SJSA1 (cell line): ENCODE results near the gene GIN1. TPM values are rescaled to one million over a fixed set of nuclear protein-coding genes. Genes with fewer than 3 reads are reported as not detected.
"Not testable (repeated sequence)": the region's sequence is repeated elsewhere in the genome, so short reads cannot be mapped to it uniquely, and the experiment has no call there.

ENCODE experiments used
- DNase-seq, 2 experiments: peaks; one replicate each; pipeline ENCODE4 v3.0.0-alpha.2; 2015 to 2020; ENCODE audit warnings: low spot score in 2 of 2, low read depth in 1 of 2
- H3K27ac ChIP-seq: fragments of 250-450 bp; sonication (Bioruptor Pico); 2 replicates; pipeline ENCODE4 v1.5.1; 2020; ENCODE audit warnings: mild to moderate bottlenecking, moderate library complexity
- H3K27me3 ChIP-seq: fragments of 250-450 bp; sonication (Bioruptor Pico); replicated peaks from 2 replicates; pipeline ENCODE4 v1.5.1; 2020; ENCODE audit warnings: mild to moderate bottlenecking, moderate library complexity
- H3K36me3 ChIP-seq: fragments of 250-450 bp; sonication (Bioruptor Pico); 2 replicates; pipeline ENCODE4 v1.5.1; 2020; ENCODE audit warnings: mild to moderate bottlenecking
- H3K4me1 ChIP-seq: fragments of 250-450 bp; sonication (Bioruptor Pico); replicated peaks from 2 replicates; pipeline ENCODE4 v1.6.1; 2021; ENCODE audit warnings: mild to moderate bottlenecking
- H3K4me3 ChIP-seq: fragments of 250-450 bp; sonication (Bioruptor Pico); 2 replicates; pipeline ENCODE4 v1.5.1; 2020; ENCODE audit warnings: mild to moderate bottlenecking
- H3K9me3 ChIP-seq: fragments of 250-450 bp; sonication (Bioruptor Pico); replicated peaks from 2 replicates; pipeline ENCODE4 v1.5.1; 2020; ENCODE audit warnings: mild to moderate bottlenecking
- total RNA-seq: library from RNA; depleted of rRNA; stranded (reverse); fragments of >200 nt; shearing (Covaris generic); gene quantifications from 2 replicates; pipeline ENCODE4 v1.2.3, GENCODE V29; 2014; rRNA removed

GIN1 gene, protein sequence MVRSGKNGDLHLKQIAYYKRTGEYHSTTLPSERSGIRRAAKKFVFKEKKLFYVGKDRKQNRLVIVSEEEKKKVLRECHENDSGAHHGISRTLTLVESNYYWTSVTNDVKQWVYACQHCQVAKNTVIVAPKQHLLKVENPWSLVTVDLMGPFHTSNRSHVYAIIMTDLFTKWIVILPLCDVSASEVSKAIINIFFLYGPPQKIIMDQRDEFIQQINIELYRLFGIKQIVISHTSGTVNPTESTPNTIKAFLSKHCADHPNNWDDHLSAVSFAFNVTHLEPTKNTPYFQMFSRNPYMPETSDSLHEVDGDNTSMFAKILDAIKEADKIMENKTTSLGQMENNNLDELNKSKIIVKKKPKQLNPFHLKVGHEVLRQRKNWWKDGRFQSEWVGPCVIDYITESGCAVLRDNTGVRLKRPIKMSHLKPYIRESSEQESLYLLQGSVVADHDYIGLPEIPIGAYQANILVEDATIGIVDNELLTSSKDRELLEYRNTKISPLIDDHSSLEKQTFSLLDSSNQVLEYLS
- 6.6 and 12.4 TPM in 2 replicates for total RNA-seq

DNA sequence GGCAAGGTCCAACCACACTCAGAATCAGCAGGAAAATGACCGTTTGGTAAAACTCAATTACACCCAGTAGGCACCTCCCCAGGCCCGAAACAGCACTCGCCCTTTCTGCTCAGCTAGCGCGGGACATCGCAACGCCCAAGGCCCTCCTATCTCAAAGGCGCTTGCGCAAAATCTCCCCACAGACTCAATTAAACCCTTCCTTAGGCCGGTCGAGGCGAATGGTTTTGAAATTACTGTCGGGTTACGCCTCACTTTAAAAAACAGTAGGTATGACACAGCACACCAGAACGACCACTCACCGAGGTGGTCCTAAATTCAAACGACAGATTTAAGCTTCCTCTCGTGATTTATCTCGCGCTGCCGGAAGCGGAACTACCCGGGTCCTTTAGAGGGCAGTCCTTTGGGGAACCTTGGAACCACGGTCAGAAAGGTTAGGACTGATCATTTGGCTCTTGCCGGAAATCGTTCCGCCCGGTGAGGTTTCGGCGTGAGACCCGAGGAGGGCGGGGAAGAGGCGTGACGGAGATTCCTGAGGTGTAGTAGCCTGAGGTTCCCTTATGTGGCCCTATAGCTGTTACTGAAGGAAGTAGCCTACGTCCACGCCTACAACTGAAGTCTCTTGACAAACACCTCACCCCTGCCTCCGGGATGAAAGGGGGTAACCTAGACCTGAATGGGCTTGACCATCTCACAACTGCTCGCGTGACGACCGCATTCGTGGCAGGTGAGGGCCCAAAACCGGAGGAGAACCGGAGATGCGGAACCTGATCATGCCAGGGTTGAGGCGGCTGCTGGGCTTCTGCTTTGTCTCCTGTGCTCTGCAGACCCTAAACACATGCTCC is at the start of gene GIN1, which contains the start of gene PPIP5K2:
Gene GIN1 (minus strand): TSS at position 374 of the 842 bp plus-strand sequence. CDS start 11,431 bp downstream, outside the sequence.
Gene PPIP5K2 (plus strand): TSS at position 537 of the 842 bp plus-strand sequence. CDS start 9,289 bp downstream, outside the sequence.
- DNase-seq, result peak; percentile 99 to 100
- Histone ChIP-seq H3K4me1 (peaks cover 17% of the 10 kb centered on the region), H3K27me3 (no peaks in the 10 kb centered on the region), H3K9me3 (no peaks in the 10 kb centered on the region), H3K4me3 (peak within 1 kb of the TSS; percentile 55), H3K36me3 (no peaks in the 10 kb centered on the region; the same call in 1 of the 2 replicates), H3K27ac (peak within 1 kb of the TSS; percentile 97)

DNA sequence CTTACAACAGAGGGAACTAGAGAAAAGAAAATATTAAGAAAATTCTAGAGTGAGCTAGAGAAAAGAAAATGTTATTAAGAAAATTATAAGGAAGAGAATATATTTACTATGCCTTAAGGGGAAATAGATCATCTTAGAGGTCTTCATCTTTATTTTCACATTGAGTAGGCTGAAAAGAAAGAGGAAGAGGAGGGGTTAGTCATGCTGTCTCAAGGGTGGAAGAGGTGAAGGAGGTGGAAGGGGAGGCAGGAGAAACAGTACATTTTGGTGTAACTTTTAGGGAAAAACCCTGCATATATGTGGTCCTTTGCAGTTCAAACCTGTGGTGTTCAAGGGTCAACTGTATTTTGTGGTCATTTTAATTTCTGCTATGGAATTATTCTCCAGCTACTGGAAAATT is 46.8 kb upstream of the GIN1 start:
- no peak for DNase-seq
- no peaks in the 10 kb centered on the region for H3K9me3 ChIP-seq
- no peaks in the 10 kb centered on the region for H3K4me1 ChIP-seq
- H3K27ac ChIP-seq, result no peak overlapping the region
- H3K36me3 ChIP-seq, result peaks cover 26% of the 10 kb centered on the region
- no peaks in the 10 kb centered on the region for H3K27me3 ChIP-seq
- H3K4me3 ChIP-seq, result no peak overlapping the region

DNA sequence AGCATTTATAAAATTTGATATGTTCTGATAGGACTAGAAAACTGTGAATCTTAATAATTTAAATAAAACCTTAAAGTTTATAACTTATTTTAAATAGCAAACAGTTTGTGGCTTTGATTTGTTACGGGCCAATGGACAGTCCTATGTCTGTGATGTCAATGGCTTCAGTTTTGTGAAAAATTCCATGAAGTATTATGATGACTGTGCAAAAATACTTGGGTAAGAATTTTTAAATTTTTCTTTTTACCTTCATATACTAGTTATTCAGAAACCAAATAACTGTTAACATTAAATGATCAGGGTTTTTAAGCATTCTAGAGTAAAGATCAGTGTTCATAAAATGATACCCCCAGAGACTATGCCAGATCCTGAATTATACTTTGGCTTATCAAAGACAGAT is 31.2 kb upstream of the GIN1 start:
- H3K4me1 ChIP-seq, result no peaks in the 10 kb centered on the region
- H3K27me3 ChIP-seq, result no peaks in the 10 kb centered on the region
- H3K9me3 ChIP-seq, result no peaks in the 10 kb centered on the region
- peaks cover 32% of the 10 kb centered on the region for H3K36me3 ChIP-seq
- no peak overlapping the region for H3K27ac ChIP-seq
- H3K4me3 ChIP-seq, result no peak overlapping the region
- DNase-seq, result no peak

DNA sequence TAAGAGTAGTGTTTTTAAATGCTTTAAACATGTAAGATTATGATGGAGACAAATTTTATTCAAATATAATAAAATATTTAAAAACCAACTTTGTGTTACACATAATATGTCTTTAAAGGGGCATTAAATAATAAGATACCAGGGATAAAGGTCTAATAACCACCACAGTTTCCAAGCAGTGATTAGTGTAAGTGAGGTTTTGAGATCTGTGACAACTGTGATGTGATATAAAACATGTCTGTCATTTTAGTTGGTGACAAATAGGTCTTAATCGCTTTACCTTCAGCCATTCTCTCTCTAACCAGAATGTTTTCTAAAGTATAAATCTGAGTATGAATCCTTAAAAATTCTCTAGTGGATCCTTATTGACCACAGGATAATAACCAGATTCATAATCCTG is 28.3 kb upstream of the GIN1 start:
- no peak overlapping the region for H3K4me3 ChIP-seq
- no peaks in the 10 kb centered on the region for H3K9me3 ChIP-seq
- no peak for DNase-seq
- H3K27me3 ChIP-seq, result no peaks in the 10 kb centered on the region
- H3K36me3 ChIP-seq, result peaks cover 8% of the 10 kb centered on the region
- H3K4me1 ChIP-seq, result no peaks in the 10 kb centered on the region
- H3K27ac ChIP-seq, result no peak overlapping the region

DNA sequence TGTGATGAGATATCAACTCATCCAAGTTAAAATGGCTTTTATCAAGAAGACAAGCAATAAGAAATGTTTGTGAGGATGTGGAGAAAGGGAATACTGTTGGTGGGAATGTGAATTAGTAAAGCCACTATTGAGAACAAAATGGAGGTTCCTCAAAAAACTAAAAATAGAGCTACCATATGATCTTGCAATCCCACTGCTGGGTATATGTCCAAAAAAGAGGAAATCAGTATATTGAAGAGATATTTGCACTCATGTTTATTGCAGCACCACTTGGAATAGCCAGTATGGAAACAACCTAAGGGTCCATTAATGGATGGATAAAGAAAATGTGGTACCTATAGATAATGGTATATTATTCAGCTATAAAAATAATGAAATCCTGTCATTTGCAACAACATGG is 25.3 kb upstream of the GIN1 start:
- no peak for DNase-seq
- peaks cover 10% of the 10 kb centered on the region for H3K36me3 ChIP-seq
- H3K4me3 ChIP-seq, result no peak overlapping the region
- H3K9me3 ChIP-seq, result no peaks in the 10 kb centered on the region
- no peaks in the 10 kb centered on the region for H3K27me3 ChIP-seq
- H3K27ac ChIP-seq, result no peak overlapping the region
- H3K4me1 ChIP-seq, result no peaks in the 10 kb centered on the region

DNA sequence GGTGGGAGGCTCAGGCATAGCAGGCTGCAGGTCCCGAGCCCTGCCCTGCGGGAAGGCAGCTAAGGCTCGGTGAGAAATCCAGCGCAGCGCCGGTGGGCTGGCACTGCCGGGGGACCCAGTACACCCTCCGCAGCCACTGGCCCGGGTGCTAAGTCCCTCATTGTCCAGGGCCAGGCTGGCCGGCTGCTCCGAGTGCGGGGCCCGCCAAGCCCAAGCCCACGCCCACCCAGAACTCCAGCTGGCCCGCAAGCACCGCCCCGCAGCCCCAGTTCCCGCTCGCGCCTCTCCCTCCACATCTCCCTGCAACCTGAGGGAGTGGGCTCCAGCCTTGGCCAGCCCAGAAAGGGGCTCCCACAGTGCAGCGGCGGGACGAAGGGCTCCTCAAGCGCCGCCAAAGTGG is 22.2 kb upstream of the GIN1 start:
- H3K9me3 ChIP-seq, H3K4me1 ChIP-seq, H3K4me3 ChIP-seq, H3K27me3 ChIP-seq, H3K27ac ChIP-seq: not testable (repeated sequence)
- peaks cover 31% of the 10 kb centered on the region for H3K36me3 ChIP-seq
- peak in 1 of 2 experiments; percentile 43 for DNase-seq

DNA sequence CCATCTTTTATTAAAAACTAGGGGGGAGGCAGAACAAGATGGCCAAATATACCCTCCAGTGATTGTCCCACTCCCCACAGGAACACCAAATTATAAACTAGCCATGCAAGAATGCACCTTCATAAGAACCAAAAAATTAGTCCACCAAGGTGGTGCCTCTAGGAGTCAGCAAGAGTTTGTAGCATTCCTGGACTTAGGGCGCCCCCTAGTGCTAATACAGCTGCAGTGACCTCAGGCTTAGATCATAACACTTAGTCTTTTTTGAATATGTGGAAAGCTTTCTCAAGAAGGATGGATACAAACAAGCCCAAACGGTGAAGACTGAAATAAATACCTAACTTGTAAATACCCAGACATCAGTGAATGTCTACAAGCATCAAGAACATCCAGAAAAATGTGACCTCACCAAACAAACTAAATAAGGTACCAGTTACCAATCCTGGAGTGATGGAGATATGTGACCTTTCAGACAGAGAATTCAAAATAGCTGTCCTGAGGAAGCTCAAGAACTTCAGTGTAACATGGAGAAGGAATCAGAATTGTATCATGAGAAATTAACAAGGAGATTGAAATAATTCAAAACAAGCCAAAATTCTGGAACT is 19.4 kb upstream of the GIN1 start:
- H3K27me3 ChIP-seq, result 0 out of 2 replicates have a peak, but pooled peaks cover 3% of the 10 kb centered on the region
- H3K27ac ChIP-seq, result no peak overlapping the region
- no peaks in the 10 kb centered on the region for H3K9me3 ChIP-seq
- no peak overlapping the region for H3K4me3 ChIP-seq
- DNase-seq, result peak; percentile 61 to 82
- H3K36me3 ChIP-seq, result peaks cover 39% of the 10 kb centered on the region
- H3K4me1 ChIP-seq, result no peaks in the 10 kb centered on the region

DNA sequence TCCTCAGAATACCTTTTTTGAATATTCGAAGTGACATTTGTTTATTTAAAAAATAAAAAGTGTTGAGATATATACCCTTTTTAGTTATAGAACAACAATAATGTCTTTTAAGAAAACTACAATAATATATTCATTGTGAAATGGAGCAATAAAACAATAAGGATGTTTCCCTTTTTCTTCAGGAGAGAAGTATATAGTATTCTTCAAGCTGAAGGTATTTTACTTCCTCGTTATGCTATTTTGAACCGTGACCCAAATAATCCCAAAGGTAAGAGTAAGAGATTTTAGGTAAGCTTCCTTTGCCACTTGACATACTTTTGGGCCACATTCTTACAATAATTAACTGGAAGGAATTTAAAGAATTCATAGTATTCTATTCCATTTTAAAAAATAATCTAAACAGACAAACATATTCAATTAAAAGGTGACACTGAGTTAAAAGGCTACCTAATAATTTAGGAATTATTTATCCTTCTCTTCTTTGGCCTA is 18.3 kb upstream of the GIN1 start:
- no peaks in the 10 kb centered on the region for H3K4me1 ChIP-seq
- no peak overlapping the region for H3K4me3 ChIP-seq
- H3K27ac ChIP-seq, result no peak overlapping the region
- no peaks in the 10 kb centered on the region for H3K9me3 ChIP-seq
- H3K36me3 ChIP-seq, result peaks cover 44% of the 10 kb centered on the region
- DNase-seq, result no peak
- 0 out of 2 replicates have a peak, but pooled peaks cover 3% of the 10 kb centered on the region for H3K27me3 ChIP-seq

DNA sequence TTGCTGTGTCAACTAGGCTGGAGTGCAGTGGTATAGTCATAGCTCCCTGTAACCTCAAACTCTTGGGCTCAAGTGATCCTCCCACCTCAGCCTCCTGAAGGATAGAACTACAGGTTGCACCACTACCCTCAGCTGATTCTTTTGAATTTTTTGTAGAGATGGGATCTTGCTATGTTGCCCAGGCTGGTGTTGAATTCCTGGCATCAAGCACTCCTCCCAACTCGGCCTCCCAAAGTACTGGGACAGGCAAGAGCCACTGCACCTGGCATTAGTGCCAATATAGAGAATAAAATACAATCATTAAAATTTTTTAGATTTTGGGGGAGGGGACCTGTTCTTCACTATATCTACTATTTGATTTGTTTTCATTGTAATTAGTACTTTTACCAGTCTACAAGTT is 15.5 kb upstream of the GIN1 start:
- Histone ChIP-seq H3K4me1 (no peaks in the 10 kb centered on the region), H3K9me3 (no peaks in the 10 kb centered on the region), H3K4me3 (no peak overlapping the region), H3K36me3 (peaks cover 39% of the 10 kb centered on the region), H3K27me3 (0 out of 2 replicates have a peak, but pooled peaks cover 3% of the 10 kb centered on the region), H3K27ac (no peak overlapping the region)
- no peak for DNase-seq

DNA sequence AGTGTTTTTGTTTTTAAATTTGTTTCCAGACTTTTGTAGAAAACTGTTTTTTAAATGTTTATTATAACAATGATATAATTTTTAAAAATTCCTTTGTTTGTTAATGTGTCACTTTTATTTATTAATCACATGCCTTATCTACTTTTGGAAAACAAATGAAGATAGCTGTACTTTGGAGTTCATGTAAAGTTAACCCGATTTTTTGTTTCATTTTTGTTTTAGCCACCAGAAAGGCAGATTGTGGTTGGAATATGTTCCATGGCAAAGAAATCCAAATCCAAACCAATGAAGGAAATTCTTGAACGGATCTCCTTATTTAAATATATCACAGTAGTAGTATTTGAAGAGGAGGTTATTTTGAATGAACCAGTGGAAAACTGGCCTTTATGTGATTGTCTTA is 13.3 kb upstream of the GIN1 start:
- Histone ChIP-seq H3K36me3 (peaks cover 22% of the 10 kb centered on the region), H3K4me1 (no peaks in the 10 kb centered on the region), H3K9me3 (no peaks in the 10 kb centered on the region), H3K4me3 (no peak overlapping the region), H3K27me3 (no peaks in the 10 kb centered on the region), H3K27ac (no peak overlapping the region)
- DNase-seq, result no peak

DNA sequence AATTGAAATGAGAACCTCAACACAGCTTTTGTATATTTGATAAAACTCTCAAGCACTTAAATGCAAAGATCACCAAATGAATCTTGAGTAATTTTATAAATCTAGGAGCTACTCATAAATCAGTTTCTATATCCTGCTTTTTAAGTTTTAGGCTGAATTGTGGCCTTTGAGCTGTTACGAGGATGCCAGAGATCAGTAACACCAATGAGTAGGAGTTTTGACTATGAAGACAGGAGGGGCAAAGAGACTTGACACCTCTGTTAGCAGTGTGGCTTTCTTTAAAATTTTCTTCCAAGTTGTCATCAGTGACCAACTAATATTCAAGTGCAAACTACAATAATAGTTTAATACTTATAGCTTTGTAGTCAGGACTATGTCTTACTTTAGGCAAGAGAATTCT is 12.7 kb upstream of the GIN1 start:
- Histone ChIP-seq H3K27me3 (no peaks in the 10 kb centered on the region), H3K4me1 (no peaks in the 10 kb centered on the region), H3K27ac (no peak overlapping the region), H3K9me3 (no peaks in the 10 kb centered on the region), H3K4me3 (no peak overlapping the region), H3K36me3 (peaks cover 20% of the 10 kb centered on the region)
- DNase-seq, result no peak

DNA sequence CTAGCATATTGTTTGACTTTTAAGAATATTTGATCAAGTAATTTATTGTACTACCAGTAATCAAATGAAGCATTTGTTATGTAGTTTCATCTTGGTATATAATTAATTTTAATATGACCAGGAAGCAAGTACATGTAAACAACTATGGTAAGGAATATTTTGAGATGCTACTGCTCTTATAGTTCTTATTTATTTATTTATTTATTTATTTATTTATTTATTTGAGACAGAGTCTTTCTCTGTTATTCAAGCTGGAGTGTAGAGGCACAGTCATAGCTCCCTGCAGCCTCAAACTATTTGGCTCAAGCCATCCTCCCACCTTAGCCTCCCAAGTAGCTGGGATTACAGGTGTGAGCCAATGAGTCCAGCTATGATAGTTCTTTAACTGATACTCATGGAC is 8.3 kb upstream of the GIN1 start:
- no peaks in the 10 kb centered on the region for H3K9me3 ChIP-seq
- H3K4me3 ChIP-seq, result no peak overlapping the region
- DNase-seq, result no peak
- peaks cover 7% of the 10 kb centered on the region for H3K36me3 ChIP-seq
- H3K27ac ChIP-seq, result no peak overlapping the region
- H3K4me1 ChIP-seq, result no peaks in the 10 kb centered on the region
- no peaks in the 10 kb centered on the region for H3K27me3 ChIP-seq

DNA sequence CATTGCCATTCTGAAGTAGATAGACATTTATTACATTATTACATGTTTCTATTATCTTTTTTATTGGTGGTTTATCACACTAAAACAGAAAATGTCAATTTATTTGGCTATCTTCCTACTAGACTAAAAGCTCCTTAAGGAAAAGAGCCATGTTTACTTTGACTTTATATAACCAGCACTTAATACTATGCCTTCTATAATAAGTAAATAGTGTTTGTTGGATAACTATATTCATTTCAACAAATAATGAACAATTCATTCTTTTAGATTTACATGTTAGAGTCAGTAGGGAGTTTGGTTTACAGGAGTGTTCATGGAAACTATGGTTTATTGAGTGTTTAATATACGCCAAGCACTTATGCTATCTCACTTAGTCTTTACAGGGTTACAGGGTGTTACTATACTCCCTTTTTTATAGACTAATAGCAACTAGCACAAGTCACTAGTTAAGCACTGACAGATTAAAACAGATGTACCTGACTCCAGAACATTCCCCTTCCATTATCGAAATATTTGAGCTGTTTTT is 7.4 kb upstream of the GIN1 start:
- H3K9me3 ChIP-seq, result no peaks in the 10 kb centered on the region
- DNase-seq, result no peak
- no peak overlapping the region for H3K4me3 ChIP-seq
- H3K4me1 ChIP-seq, result no peaks in the 10 kb centered on the region
- no peaks in the 10 kb centered on the region for H3K27me3 ChIP-seq
- H3K36me3 ChIP-seq, result peaks cover 7% of the 10 kb centered on the region
- no peak overlapping the region for H3K27ac ChIP-seq
